ENCODE results near the gene OR6X1. TPM values are rescaled to one million over a fixed set of nuclear protein-coding genes. Genes with fewer than 3 reads are reported as not detected.

The OR6X1 gene
- total and polyA plus RNA-seq, 8 donors = not detected

DNA sequence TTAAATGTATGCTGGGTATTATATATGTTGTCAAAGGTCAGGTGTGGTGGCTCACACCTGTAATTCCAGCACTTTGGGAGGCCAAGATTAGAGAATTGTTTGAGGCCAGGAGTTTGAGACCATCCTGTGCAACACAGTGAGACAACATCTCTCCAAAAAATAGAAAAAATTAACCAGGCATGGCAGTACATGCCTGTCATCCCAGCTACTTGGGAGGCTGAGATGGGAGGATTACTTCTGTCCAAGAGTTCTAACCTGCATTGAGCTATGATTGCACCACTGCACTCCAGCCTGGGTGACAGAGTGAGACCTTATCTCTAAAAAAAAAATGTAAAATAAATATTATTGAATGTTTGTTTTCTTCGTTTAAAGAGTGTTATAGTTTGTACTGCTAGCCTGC is 11.3 kb upstream of the OR6X1 start:
- no peak for DNase-seq
- TF ChIP-seq POLR2AphosphoS5 (IDR thresholded peaks at IDR 0.05) = no peak
- TF ChIP-seq EP300 (IDR thresholded peaks at IDR 0.05) = no peak
- TF ChIP-seq, protein P1, sequence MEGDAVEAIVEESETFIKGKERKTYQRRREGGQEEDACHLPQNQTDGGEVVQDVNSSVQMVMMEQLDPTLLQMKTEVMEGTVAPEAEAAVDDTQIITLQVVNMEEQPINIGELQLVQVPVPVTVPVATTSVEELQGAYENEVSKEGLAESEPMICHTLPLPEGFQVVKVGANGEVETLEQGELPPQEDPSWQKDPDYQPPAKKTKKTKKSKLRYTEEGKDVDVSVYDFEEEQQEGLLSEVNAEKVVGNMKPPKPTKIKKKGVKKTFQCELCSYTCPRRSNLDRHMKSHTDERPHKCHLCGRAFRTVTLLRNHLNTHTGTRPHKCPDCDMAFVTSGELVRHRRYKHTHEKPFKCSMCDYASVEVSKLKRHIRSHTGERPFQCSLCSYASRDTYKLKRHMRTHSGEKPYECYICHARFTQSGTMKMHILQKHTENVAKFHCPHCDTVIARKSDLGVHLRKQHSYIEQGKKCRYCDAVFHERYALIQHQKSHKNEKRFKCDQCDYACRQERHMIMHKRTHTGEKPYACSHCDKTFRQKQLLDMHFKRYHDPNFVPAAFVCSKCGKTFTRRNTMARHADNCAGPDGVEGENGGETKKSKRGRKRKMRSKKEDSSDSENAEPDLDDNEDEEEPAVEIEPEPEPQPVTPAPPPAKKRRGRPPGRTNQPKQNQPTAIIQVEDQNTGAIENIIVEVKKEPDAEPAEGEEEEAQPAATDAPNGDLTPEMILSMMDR (IDR thresholded peaks at IDR 0.05) = no peak
- TF ChIP-seq POLR2A (IDR thresholded peaks at IDR 0.05) = no peak
- Histone ChIP-seq H3K4me3 (no peak overlapping the region), H3K27me3 (no peaks in the 10 kb centered on the region), H3K36me3 (no peaks in the 10 kb centered on the region), H3K9me3 (peaks cover 7 to 18% (median 17%) of the 10 kb centered on the region in 4 donors), H3K27ac (no peak overlapping the region), H3K4me1 (no peaks in the 10 kb centered on the region)
- 7 to 27% (median 15%) methylated on average over 1 of the region's 1 CpG for WGBS, 5 donors
- intact Hi-C loops (cut with DNase I; ENCODE audit: low total_unique reads) = no loop called here

DNA sequence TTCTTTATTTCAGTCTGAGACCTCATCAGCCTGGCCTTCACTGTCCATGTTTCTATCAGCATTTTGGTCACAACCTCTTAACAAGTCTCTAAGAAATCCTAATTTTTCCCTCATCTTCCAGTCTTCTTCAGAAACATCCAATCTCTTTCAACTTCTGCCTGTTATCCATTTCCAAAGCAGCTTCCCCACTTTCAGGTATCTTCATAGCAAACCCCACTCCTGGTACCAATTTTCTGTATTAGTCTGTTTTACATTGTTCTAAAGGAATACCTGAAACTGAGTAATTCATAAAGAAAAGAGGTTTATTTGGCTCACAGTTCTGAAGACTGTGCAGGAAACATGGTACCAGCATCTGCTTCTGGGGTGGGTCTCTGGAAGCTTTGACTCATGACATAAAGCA is 8.1 kb upstream of the OR6X1 start:
- no peaks in the 10 kb centered on the region for H3K27me3 ChIP-seq
- peaks cover 7 to 18% (median 17%) of the 10 kb centered on the region in 4 donors for H3K9me3 ChIP-seq
- no peak for DNase-seq
- no peak overlapping the region for H3K4me3 ChIP-seq
- no peaks in the 10 kb centered on the region for H3K4me1 ChIP-seq
- no peaks in the 10 kb centered on the region for H3K36me3 ChIP-seq
- intact Hi-C loops (cut with DNase I; ENCODE audit: low total_unique reads) = no loop called here
- H3K27ac ChIP-seq = no peak overlapping the region
- TF ChIP-seq, protein P1 (IDR thresholded peaks at IDR 0.05) = no peak
- TF ChIP-seq EP300 (IDR thresholded peaks at IDR 0.05) = no peak
- no peak for TF ChIP-seq POLR2A (IDR thresholded peaks at IDR 0.05)
- no peak for TF ChIP-seq POLR2AphosphoS5 (IDR thresholded peaks at IDR 0.05)

DNA sequence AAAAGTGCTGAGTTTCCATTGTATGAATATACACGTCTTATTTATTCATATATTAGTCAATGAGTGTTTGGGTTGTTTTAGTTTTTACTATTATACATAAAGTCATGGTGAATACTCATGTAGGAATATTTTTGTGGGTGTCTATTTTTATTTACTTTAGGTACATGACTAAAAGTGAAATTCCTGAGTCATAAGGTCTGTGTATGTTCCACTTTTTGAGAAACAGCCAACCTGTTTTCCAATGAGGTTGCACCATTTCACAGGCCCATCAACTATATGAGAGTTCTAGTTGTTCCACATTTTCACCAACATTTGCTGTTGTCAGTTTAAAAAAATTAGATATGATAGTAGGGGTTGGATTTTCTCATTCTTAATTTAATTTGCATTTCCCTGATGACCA is 6.6 kb upstream of the OR6X1 start:
- Histone ChIP-seq H3K27ac (no peak overlapping the region), H3K36me3 (no peaks in the 10 kb centered on the region), H3K4me1 (no peaks in the 10 kb centered on the region), H3K4me3 (no peak overlapping the region), H3K27me3 (no peaks in the 10 kb centered on the region), H3K9me3 (peaks cover 7 to 18% (median 17%) of the 10 kb centered on the region in 4 donors)
- no peak for TF ChIP-seq EP300 (IDR thresholded peaks at IDR 0.05)
- TF ChIP-seq POLR2AphosphoS5 (IDR thresholded peaks at IDR 0.05) = no peak
- TF ChIP-seq POLR2A (IDR thresholded peaks at IDR 0.05) = no peak
- TF ChIP-seq, protein P1 (IDR thresholded peaks at IDR 0.05) = no peak
- WGBS, 5 donors = 73 to 88% (median 78%) methylated on average over 1 of the region's 1 CpG
- no peak for DNase-seq
- intact Hi-C loops (cut with DNase I; ENCODE audit: low total_unique reads) = no loop called here

DNA sequence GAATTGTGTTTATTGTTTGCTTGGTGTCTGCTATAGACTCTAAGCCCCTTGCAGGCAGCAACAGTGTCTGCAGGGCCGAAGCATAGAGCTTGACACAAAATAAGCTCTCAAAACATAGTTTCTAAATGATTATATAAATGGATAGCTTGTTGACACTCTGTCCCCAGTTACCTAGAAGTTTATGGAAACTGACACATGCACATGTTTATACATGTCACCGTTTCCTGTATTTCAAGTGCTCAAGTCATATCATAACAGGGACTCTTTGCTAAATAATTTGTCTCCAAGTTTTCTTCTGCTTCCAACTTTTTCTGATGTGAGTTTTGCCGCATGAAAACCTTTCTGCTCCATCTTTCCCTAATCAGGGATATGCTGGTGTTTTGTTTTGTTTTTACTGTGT is 3.7 kb upstream of the OR6X1 start:
- Histone ChIP-seq H3K27ac (no peak overlapping the region), H3K4me3 (no peak overlapping the region), H3K4me1 (no peaks in the 10 kb centered on the region), H3K27me3 (peaks cover 0 to 3% (median 0%) of the 10 kb centered on the region in 3 donors), H3K36me3 (no peaks in the 10 kb centered on the region), H3K9me3 (peaks cover 7 to 18% (median 17%) of the 10 kb centered on the region in 4 donors)
- DNase-seq = no peak
- intact Hi-C loops (cut with DNase I; ENCODE audit: low total_unique reads) = no loop called here
- TF ChIP-seq EP300 (IDR thresholded peaks at IDR 0.05) (no peak), POLR2AphosphoS5 (IDR thresholded peaks at IDR 0.05) (no peak), POLR2A (IDR thresholded peaks at IDR 0.05) (no peak)
- TF ChIP-seq, protein P1 (IDR thresholded peaks at IDR 0.05) = no peak
- WGBS, 5 donors = 65 to 83% (median 79%) methylated on average over 3 of the region's 3 CpGs
